Measurements from ENCODE around the gene RAB8A.

The RAB8A gene

GRCh38 chr19:16066611-16067104, 45.0 kb upstream of the RAB8A start:
- no peak overlapping the region for H2AFZ ChIP-seq (ENCODE audit: low read depth)
- H3K9ac ChIP-seq = no peak overlapping the region
- H3K27ac ChIP-seq = no peak overlapping the region
- TF ChIP-seq CTCF (conservative IDR thresholded peaks at IDR 0.05; ENCODE audit: low read depth, low read length) = no peak
- H3K4me2 ChIP-seq = no peak overlapping the region
- no peaks in the 10 kb centered on the region for H3K27me3 ChIP-seq (ENCODE audit: insufficient read depth, low read depth)
- H3K36me3 ChIP-seq (ENCODE audit: insufficient read depth) = no peaks in the 10 kb centered on the region
- no peaks in the 10 kb centered on the region for H3K79me2 ChIP-seq (ENCODE audit: insufficient read depth, low read depth)
- H4K20me1 ChIP-seq (ENCODE audit: insufficient read depth) = no peaks in the 10 kb centered on the region
- no peak overlapping the region for H3K4me3 ChIP-seq (IDR thresholded peaks at IDR 0.05; ENCODE audit: insufficient read depth, low read depth, low read length)
- H3K4me1 ChIP-seq (ENCODE audit: low read depth, poor library complexity, severe bottlenecking) = no peaks in the 10 kb centered on the region

- H3K36me3 ChIP-seq (ENCODE audit: insufficient read depth) = no peaks in the 10 kb centered on the region
- no peak overlapping the region for H3K4me2 ChIP-seq
- no peaks in the 10 kb centered on the region for H3K27me3 ChIP-seq (ENCODE audit: insufficient read depth, low read depth)
- no peak overlapping the region for H3K27ac ChIP-seq
- H3K4me3 ChIP-seq (IDR thresholded peaks at IDR 0.05; ENCODE audit: insufficient read depth, low read depth, low read length) = no peak overlapping the region
- H3K79me2 ChIP-seq (ENCODE audit: insufficient read depth, low read depth) = no peaks in the 10 kb centered on the region
- no peak overlapping the region for H2AFZ ChIP-seq (ENCODE audit: low read depth)
- no peak for TF ChIP-seq CTCF (conservative IDR thresholded peaks at IDR 0.05; ENCODE audit: low read depth, low read length)
- H3K4me1 ChIP-seq (ENCODE audit: low read depth, poor library complexity, severe bottlenecking) = no peaks in the 10 kb centered on the region
- no peaks in the 10 kb centered on the region for H4K20me1 ChIP-seq (ENCODE audit: insufficient read depth)
- no peak overlapping the region for H3K9ac ChIP-seq
These were observed 44.3 kb upstream of the RAB8A start for GRCh38 chr19:16067205-16067938.

- Histone ChIP-seq H3K4me1 (ENCODE audit: low read depth, poor library complexity, severe bottlenecking) (no peaks in the 10 kb centered on the region), H3K36me3 (ENCODE audit: insufficient read depth) (no peaks in the 10 kb centered on the region), H4K20me1 (ENCODE audit: insufficient read depth) (no peaks in the 10 kb centered on the region), H3K4me3 (IDR thresholded peaks at IDR 0.05; ENCODE audit: insufficient read depth, low read depth, low read length) (no peak overlapping the region), H3K4me2 (no peak overlapping the region), H2AFZ (ENCODE audit: low read depth) (no peak overlapping the region), H3K79me2 (ENCODE audit: insufficient read depth, low read depth) (no peaks in the 10 kb centered on the region), H3K27ac (no peak overlapping the region), H3K9ac (no peak overlapping the region), H3K27me3 (ENCODE audit: insufficient read depth, low read depth) (no peaks in the 10 kb centered on the region)
- no peak for TF ChIP-seq CTCF (conservative IDR thresholded peaks at IDR 0.05; ENCODE audit: low read depth, low read length)
These were observed 42.9 kb upstream of the RAB8A start for GRCh38 chr19:16068696-16069259.

GRCh38 chr19:16069813-16070365, 41.8 kb upstream of the RAB8A start:
- no peaks in the 10 kb centered on the region for H3K4me1 ChIP-seq (ENCODE audit: low read depth, poor library complexity, severe bottlenecking)
- no peak overlapping the region for H2AFZ ChIP-seq (ENCODE audit: low read depth)
- H3K27me3 ChIP-seq (ENCODE audit: insufficient read depth, low read depth) = no peaks in the 10 kb centered on the region
- no peak overlapping the region for H3K4me2 ChIP-seq
- no peak for TF ChIP-seq CTCF (conservative IDR thresholded peaks at IDR 0.05; ENCODE audit: low read depth, low read length)
- H4K20me1 ChIP-seq (ENCODE audit: insufficient read depth) = no peaks in the 10 kb centered on the region
- no peaks in the 10 kb centered on the region for H3K79me2 ChIP-seq (ENCODE audit: insufficient read depth, low read depth)
- no peak overlapping the region for H3K4me3 ChIP-seq (IDR thresholded peaks at IDR 0.05; ENCODE audit: insufficient read depth, low read depth, low read length)
- no peak overlapping the region for H3K27ac ChIP-seq
- H3K36me3 ChIP-seq (ENCODE audit: insufficient read depth) = no peaks in the 10 kb centered on the region
- no peak overlapping the region for H3K9ac ChIP-seq

Measured in KMS-11 (cell line).